Tibial nerve (tissue), 4 donors: Measurements from ENCODE around the gene TRIM13. TPM values are rescaled to one million over a fixed set of nuclear protein-coding genes. Genes with fewer than 3 reads are reported as not detected.
"Not testable (repeated sequence)": the region's sequence is repeated elsewhere in the genome, so short reads cannot be mapped to it uniquely, and the experiment has no call there.

ENCODE experiments used
- DNase-seq, 2 donors: peaks; one replicate each; pipeline ENCODE4 v3.0.0-alpha.2; 2019; ENCODE audit warnings: low spot score in 2 of 2
- H3K27ac ChIP-seq, 4 donors: fragments of 200-600 bp; sonication (generic) in 3 of 4; one replicate each; pipeline ENCODE4 v1.5.1; 2017 to 2019; ENCODE audit warnings: mild to moderate bottlenecking in 1 of 4
- H3K27me3 ChIP-seq, 2 donors: fragments of 200-600 bp; sonication (generic) in 1 of 2; one replicate each; pipeline versions ENCODE4 v1.5.1 to v1.6.0; 2017 to 2019
- H3K36me3 ChIP-seq, 3 donors: fragments of 200-600 bp; sonication (generic); one replicate each; pipeline ENCODE4 v1.5.1; 2018 to 2019
- H3K4me1 ChIP-seq, 4 donors: fragments of 200-600 bp; sonication (generic) in 3 of 4; one replicate each; pipeline ENCODE4 v1.5.1; 2017 to 2019
- H3K4me3 ChIP-seq, 4 donors: fragments of 200-600 bp; sonication (generic) in 3 of 4; one replicate each; pipeline ENCODE4 v1.5.1; 2017 to 2019; ENCODE audit warnings: mild to moderate bottlenecking in 1 of 4, moderate library complexity in 1 of 4
- H3K9me3 ChIP-seq, 4 donors: fragments of 200-600 bp; sonication (generic) in 3 of 4; one replicate each; pipeline ENCODE4 v1.5.1; 2017 to 2019
- CTCF ChIP-seq, 5 experiments: fragments of 200-600 bp in 3 of 5; fragments of 450-650 bp in 2 of 5; sonication (generic) in 3 of 5; IDR thresholded peaks; one replicate each; pipeline ENCODE4 v1.5.1; 2016 to 2019; ENCODE audit warnings: antibody characterized with exemption in 5 of 5, mild to moderate bottlenecking in 3 of 5, moderate library complexity in 2 of 5
- EP300 ChIP-seq, 2 donors: sonication (generic); formaldehyde crosslinking; IDR thresholded peaks; one replicate each; pipeline ENCODE4 v1.6.1; 2017; ENCODE audit warnings: antibody characterized with exemption in 2 of 2, mild to moderate bottlenecking in 1 of 2
- POLR2A ChIP-seq, 2 donors: fragments of 450-650 bp; IDR thresholded peaks; one replicate each; pipeline ENCODE4 v1.6.1; 2017; ENCODE audit warnings: antibody characterized with exemption in 2 of 2, mild to moderate bottlenecking in 2 of 2, moderate library complexity in 2 of 2
- WGBS, 2 donors: methylation state at CpG; one replicate each; pipeline ENCODE4 v1.1.5; 2018; 5-methylcytosine and 5-hydroxymethylcytosine counted together
- total RNA-seq, 4 donors: library from RNA; depleted of rRNA; stranded (reverse); fragments of >200 nt; gene quantifications; one replicate each; pipeline ENCODE4 v1.1.0, GENCODE V29; 2016

TRIM13 gene
- 10 to 100 TPM; 18.0 to 25.8 (median 23.2) TPM for total RNA-seq

GRCh38 chr13:49996951-49997895, at the start of gene TRIM13:
Gene TRIM13 (plus strand): TSS chr13:49997042. CDS start chr13:50011941, 14,899 bp downstream.
- WGBS, 2 donors = 1% methylated on average over 45 to 52 of the region's 56 CpGs
- DNase-seq = peak; percentile 91 to 92

GRCh38 chr13:49948777-49949270, 48.0 kb upstream of the TRIM13 start:
- not testable (repeated sequence) for H3K36me3 ChIP-seq, H3K9me3 ChIP-seq, H3K27me3 ChIP-seq, H3K4me3 ChIP-seq, H3K27ac ChIP-seq, H3K4me1 ChIP-seq, DNase-seq
- 85 to 91% methylated on average over 6 of the region's 6 CpGs for WGBS, 2 donors

More at GRCh38 chr13:49996951-49997895, at the start of gene TRIM13:
- Histone ChIP-seq H3K27ac (peak within 1 kb of the TSS; percentile 97 to 100 (median 98)), H3K27me3 (no peaks in the 10 kb centered on the region), H3K9me3 (no peaks in the 10 kb centered on the region), H3K36me3 (peaks cover 0 to 6% (median 0%) of the 10 kb centered on the region in 3 donors), H3K4me1 (peaks cover 3 to 53% (median 24%) of the 10 kb centered on the region in 4 donors), H3K4me3 (peak within 1 kb of the TSS; percentile 86 to 100 (median 92))
- peak; percentile 31 to 82 for TF ChIP-seq POLR2A (IDR thresholded peaks at IDR 0.05)
- TF ChIP-seq CTCF (IDR thresholded peaks at IDR 0.05) = peak; percentile 74 to 89 (median 87)
- peak; percentile 10 to 93 for TF ChIP-seq EP300 (IDR thresholded peaks at IDR 0.05)

- DNase-seq = no peak
- Histone ChIP-seq H3K4me1 (no peaks in the 10 kb centered on the region), H3K27ac (no peak overlapping the region), H3K4me3 (no peak overlapping the region), H3K36me3 (no peaks in the 10 kb centered on the region), H3K27me3 (no peaks in the 10 kb centered on the region), H3K9me3 (no peaks in the 10 kb centered on the region)
- 86 to 87% methylated on average over 7 of the region's 7 CpGs for WGBS, 2 donors
- no peak for TF ChIP-seq CTCF (IDR thresholded peaks at IDR 0.05)
- TF ChIP-seq EP300 (IDR thresholded peaks at IDR 0.05) = no peak
These were observed 44.9 kb upstream of the TRIM13 start for GRCh38 chr13:49951754-49952535.

- no peak for DNase-seq
- H3K36me3 ChIP-seq = peaks cover 0 to 10% (median 0%) of the 10 kb centered on the region in 3 donors
- no peaks in the 10 kb centered on the region for H3K9me3 ChIP-seq
- H3K27me3 ChIP-seq = no peaks in the 10 kb centered on the region
- no peak for TF ChIP-seq POLR2A (IDR thresholded peaks at IDR 0.05)
- TF ChIP-seq EP300 (IDR thresholded peaks at IDR 0.05) = no peak
- no peak for TF ChIP-seq CTCF (IDR thresholded peaks at IDR 0.05)
- no peak overlapping the region for H3K4me3 ChIP-seq
- 92 to 100% methylated on average over 1 of the region's 1 CpG for WGBS, 2 donors
- no peak overlapping the region for H3K27ac ChIP-seq
- no peaks in the 10 kb centered on the region for H3K4me1 ChIP-seq
These were observed 43.3 kb upstream of the TRIM13 start for GRCh38 chr13:49953560-49953959.

- no peak for DNase-seq
- H3K4me3 ChIP-seq = no peak overlapping the region
- TF ChIP-seq POLR2A (IDR thresholded peaks at IDR 0.05) (no peak), CTCF (IDR thresholded peaks at IDR 0.05) (no peak), EP300 (IDR thresholded peaks at IDR 0.05) (no peak)
- H3K4me1 ChIP-seq = no peaks in the 10 kb centered on the region
- no peak overlapping the region for H3K27ac ChIP-seq
- H3K27me3 ChIP-seq = no peaks in the 10 kb centered on the region
- 68 to 73% methylated on average over 2 of the region's 2 CpGs for WGBS, 2 donors
- H3K36me3 ChIP-seq = peaks cover 0 to 23% (median 0%) of the 10 kb centered on the region in 3 donors
- H3K9me3 ChIP-seq = peaks cover 0 to 10% (median 5%) of the 10 kb centered on the region in 4 donors
These were observed 42.0 kb upstream of the TRIM13 start for GRCh38 chr13:49954674-49955455.
